HEK293T (cell line): Measurements from ENCODE around the gene MSTO1.

Source experiments
- FOXK2 ChIP-seq: fragments of 450-650 bp; IDR thresholded peaks from 2 replicates; pipeline ENCODE4 v1.6.1; 2016; ENCODE audit warnings: mild to moderate bottlenecking
- HDGF ChIP-seq: fragments of 450-650 bp; IDR thresholded peaks from 2 replicates; pipeline ENCODE4 v1.6.1; 2017; ENCODE audit warnings: antibody characterized with exemption, borderline replicate concordance
- SP1 ChIP-seq: fragments of 450-650 bp; IDR thresholded peaks from 2 replicates; pipeline ENCODE4 v1.6.1; 2017
- TARDBP ChIP-seq: fragments of 450-650 bp; IDR thresholded peaks from 2 replicates; pipeline ENCODE4 v1.6.1; 2016
- ZNF384 ChIP-seq: fragments of 450-650 bp; IDR thresholded peaks from 2 replicates; pipeline ENCODE4 v1.6.1; 2016
- TF ChIP-seq, protein P1 (sequence below): fragments of 450-650 bp; IDR thresholded peaks from 2 replicates; pipeline ENCODE4 v1.6.1; 2016

GRCh38 chr1:155646307-155646706 is 36.3 kb downstream of the MSTO1 start:
- TF ChIP-seq TARDBP (no peak), ZNF384 (no peak), HDGF (no peak), FOXK2 (no peak), SP1 (no peak)
- TF ChIP-seq, protein P1, sequence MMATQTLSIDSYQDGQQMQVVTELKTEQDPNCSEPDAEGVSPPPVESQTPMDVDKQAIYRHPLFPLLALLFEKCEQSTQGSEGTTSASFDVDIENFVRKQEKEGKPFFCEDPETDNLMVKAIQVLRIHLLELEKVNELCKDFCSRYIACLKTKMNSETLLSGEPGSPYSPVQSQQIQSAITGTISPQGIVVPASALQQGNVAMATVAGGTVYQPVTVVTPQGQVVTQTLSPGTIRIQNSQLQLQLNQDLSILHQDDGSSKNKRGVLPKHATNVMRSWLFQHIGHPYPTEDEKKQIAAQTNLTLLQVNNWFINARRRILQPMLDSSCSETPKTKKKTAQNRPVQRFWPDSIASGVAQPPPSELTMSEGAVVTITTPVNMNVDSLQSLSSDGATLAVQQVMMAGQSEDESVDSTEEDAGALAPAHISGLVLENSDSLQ: no peak
